LoVo (cell line): Measurements from ENCODE around the gene ARL8A.
"Not testable (repeated sequence)": the region's sequence is repeated elsewhere in the genome, so short reads cannot be mapped to it uniquely, and the experiment has no call there.

Experiments used
- DNase-seq: peaks from one replicate; pipeline ENCODE4 v3.0.0-alpha.2; 2016; ENCODE audit warnings: low spot score

The ARL8A gene

GRCh38 chr1:202113690-202114300 is 30.7 kb downstream of the ARL8A start:
- peak; percentile 40 for DNase-seq

- peak; percentile 50 for DNase-seq
These were observed 31.5 kb downstream of the ARL8A start for GRCh38 chr1:202112859-202113689.

GRCh38 chr1:202111589-202111988 is 32.9 kb downstream of the ARL8A start:
- not testable (repeated sequence) for DNase-seq

DNA sequence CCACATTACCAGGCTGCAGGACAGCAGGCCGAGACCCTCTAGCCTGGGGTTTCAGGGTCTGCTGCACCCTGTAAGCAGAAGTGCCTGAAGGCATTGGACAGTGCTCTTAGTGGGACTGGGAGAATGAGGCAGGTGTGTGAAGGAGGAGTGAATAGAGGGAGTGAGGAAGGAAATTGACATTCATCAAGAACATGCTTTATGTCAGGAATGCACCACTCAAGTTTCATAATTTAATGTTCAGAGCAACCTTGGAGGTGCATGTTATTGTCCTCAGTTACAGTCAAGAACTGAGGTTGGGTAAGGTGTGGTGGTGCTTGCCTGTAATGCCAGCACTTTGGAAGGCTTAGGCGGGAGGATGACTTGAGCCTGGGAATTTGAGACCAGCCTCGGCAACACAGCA is 33.6 kb downstream of the ARL8A start:
- DNase-seq, result no peak

DNA sequence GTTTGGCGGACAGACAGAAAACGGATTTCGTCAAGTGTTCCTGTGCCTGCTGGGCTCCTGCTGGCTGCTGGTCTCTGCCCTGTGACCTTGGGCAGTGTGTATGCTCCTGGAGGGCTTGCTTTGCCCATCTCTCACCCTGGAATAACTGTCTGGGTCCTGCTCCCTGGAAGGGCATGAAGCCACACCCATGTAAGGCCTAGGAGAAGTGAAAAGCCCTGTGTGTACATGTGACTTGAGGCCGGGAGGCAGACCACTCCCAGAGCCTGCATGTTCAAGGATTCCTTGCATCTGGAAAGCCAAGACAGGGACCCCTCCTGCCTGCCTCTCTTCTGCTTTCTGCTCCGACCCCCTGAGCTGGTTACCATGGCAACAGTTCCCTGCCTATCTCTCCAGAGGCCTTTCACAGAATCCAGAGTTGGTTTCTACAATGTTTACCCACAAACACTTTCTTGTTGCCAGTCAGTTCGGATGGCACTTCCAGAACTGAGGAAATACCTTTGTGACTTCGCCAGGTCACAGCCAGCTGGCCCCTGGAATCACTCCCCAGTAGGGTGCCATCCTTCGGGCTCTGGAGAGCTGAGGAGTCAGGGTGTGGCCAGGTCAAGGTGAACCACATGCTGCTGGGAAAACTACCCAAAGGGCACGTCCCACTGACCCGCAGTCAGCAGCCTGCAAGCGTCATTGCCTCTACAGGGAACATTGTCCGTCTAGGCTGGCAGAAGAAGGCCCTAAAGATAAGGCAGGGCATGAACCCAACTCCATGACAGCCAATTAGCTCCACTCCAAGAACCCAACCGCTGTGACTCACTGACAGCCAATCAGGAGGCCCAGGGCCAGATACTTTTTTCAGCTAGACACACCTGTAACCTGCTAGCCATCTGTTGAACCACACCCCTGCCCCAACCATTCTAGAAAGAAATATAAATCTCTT is 36.5 kb downstream of the ARL8A start:
- peak; percentile 84 for DNase-seq

DNA sequence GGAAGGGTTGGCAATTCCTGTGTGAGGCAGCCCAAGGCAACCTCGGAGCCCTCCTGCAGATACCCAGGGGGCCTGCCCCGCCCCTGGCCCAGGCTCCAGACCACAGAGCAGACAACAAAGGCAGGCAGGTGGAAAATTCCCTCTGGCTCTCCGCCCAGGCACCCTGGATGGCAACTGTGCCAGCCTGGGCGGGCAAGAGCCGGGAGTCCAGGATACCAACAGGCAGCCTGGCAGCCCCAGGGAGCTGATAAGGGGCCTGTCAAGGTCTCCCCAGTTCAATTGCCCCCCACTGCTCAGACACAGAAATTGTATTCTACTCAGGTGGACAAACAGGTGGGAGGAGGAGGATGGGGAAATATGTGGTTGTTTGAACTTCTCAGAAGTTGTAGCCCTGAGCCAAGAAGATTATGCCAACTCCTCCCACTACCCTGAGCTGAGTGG is 37.2 kb downstream of the ARL8A start:
- DNase-seq, result peak; percentile 79

GRCh38 chr1:202106340-202107254 is 37.9 kb downstream of the ARL8A start:
- peak; percentile 86 for DNase-seq

DNA sequence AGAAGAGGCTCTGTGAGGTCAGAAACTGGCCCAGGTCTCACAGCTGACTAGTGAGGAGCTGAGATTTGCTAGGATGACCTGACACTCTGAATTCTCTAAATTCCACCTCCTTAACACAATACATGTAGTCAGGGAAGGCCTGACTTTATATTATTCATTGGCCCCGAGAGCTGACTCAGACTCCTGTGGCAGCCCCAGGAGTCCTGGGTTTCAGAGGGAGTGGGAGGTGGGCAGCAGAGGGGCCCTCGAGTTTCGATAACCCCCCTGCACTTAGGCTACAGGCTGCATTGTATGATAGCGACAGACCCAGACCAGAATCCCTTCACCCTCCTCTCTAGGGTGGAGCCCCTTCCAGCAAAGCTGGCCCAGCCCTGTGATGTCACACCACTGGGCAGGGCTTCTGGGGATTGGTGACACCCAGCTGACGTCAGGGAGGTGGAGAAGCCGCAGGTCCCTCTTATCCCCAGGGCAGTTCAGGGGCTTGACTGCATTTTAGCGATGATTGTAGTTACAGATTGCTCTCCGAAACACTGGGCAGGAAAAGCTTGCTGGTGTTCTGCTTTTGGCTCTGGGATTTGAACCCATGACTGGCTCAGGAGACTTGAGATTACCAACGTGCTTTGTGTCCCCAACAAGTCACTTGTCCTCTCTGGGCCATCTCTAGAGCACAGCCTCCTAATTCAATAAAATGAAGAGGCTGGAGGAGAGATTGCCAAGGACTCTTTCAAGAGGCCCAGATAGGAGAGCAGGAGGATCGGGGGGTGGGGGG is 38.8 kb downstream of the ARL8A start:
- DNase-seq, result peak; percentile 70

GRCh38 chr1:202104073-202104472 is 40.5 kb downstream of the ARL8A start:
- peak; percentile 31 for DNase-seq

DNA sequence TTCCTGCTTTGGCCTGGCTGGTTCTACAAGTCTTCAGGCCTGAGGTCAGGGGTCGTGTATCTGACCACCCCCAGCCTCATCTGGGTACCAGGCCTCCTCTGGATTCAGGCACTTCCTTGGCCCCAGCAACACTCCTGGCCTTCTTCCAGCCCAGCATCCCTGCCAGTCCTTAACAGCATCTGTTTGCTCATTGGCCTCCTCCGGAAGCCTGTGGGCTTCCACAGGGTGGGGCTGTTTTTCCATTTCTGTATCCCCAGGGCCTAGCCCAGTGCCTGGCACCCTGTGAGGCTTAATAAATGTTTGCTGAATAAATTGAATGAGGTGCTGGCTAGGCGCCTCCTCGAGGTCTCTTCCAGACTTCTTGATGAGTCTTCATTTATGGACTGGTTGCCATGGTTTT is 43.4 kb downstream of the ARL8A start:
- no peak for DNase-seq

DNA sequence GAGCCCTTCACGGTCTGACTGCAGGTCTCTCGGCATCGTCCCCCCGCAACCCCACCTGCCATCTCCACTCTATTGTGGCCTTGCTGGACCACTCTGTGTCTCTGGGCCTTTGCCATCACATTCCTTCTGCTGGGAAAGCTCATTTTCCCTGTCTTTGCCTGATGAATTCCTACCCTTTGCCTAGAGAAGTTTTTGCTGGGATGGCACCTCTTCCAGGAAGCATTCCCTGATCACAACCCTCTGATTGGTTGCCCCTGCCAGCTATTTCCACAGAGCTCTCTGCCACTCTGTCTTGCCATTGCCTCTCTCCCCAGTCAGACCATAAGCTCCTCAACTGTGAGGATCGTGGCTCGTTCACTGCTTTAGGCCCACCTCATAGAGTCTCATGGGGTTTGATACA is 50.7 kb downstream of the ARL8A start:
- DNase-seq, result no peak

GRCh38 chr1:202090994-202091393 is 53.5 kb downstream of the ARL8A start:
- no peak for DNase-seq

DNA sequence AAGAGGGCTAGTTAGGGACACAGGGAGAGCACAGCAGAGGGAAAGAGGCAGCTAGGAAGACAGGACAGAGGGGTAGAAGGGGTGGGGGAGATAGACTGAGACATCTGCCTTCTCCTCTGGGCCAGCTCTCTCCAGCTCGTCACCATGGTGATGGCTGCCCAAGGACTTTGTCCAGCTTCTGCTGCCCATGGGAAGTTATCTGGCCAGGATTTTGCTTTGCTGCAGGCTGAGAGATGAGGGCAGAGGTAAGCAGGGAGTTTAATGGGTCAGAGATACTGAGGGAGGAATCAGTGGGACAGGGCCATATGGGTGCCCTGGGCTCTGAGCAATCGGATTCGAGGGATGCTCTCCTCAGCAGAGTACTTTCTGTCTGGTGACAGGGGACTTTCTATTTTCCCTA is 56.3 kb downstream of the ARL8A start:
- no peak for DNase-seq

DNA sequence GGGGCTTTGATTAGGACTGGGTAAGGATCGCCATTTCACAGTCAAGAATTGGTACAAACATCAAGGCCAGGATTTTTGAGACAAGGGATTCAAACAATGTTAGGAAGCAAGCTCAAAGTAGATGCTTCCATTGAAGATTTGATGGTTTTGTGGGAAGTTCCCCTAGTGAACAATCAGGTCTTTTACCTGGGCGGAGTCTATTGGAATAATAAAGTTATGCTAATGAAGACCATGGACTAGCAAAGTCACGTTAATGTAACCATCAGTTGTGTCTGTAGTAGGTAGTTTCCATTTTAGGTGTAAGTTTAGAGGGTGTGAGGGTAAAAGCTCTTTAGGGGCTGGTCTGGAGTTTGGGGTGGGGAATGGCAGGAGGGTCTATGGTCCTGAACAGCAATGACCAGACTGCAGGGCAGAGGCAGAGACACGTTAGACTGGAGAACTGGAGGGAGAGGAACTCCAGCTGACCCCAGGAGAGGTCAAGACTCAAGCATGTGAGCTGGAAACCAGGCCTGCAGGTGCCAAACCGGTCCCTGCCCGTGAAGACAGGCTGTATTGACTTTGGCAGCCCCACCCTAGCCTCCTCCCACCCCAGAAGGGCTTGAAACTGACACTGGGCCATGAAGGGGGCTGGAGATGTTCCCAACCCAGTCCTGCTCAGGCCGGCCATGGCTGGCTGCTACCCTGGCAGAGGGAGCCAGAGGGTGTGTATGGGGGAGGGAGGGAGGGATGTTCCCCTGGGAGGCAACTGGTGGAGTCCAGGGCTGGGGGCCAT is 57.8 kb downstream of the ARL8A start:
- DNase-seq, result peak; percentile 60

GRCh38 chr1:202085682-202086373 is 58.7 kb downstream of the ARL8A start:
- DNase-seq, result peak; percentile 51

DNA sequence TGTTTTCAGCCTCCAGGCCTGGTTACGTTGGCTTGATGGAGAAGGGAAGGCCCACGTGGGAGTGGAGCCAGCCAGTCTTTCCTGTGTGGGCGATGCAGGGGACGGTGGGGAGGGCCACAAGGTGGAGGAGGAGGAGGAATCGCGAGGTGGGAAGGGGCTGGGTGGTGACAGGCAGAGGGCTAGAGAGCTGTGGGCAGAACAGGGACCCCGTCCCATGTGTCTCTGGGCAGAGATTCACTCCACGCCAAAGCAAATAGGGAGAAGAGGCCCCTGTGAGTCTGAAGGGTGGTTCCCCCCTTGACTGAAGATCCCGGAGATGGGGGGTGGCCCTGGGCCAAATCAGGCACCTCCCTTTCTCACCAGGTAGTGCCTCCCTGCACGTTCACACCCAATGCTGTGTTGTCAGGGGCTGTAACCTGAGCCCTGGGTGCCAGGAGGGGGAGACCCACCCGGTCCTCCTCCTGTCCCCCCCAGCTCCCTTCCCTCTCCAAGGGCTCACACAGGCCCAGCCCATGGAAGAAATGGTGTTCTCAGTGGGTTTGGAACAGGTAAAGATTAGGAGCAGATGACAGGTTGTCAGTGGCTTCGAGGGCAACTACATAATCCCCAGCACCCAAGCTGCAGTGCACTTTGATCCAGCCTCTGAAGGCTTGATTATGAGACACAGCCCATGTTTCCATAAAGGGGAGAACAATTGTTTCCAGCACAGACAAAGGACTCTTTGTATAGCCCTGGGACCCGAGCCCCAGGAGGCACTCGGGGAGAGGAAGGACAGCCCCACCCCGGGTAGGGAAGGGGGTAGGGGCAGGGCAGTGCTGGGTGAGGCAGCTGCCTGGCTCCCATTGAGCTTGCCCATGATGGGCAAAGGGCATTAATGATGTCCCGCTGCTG is 59.5 kb downstream of the ARL8A start:
- peak; percentile 85 for DNase-seq
